Stimulated activated CD4-positive, alpha-beta T cell treated with anti-CD3 and anti-CD28 coated beads, TNF-alpha, amount 100 ng/mL, for 48 hours (primary cell): ENCODE results near the gene ARHGAP26.

Experiments used
- DNase-seq, 3 donors: peaks; one replicate each; pipeline ENCODE4 v3.0.0-alpha.2; 2020; ENCODE audit warnings: low read depth in 3 of 3

ARHGAP26 gene

DNA sequence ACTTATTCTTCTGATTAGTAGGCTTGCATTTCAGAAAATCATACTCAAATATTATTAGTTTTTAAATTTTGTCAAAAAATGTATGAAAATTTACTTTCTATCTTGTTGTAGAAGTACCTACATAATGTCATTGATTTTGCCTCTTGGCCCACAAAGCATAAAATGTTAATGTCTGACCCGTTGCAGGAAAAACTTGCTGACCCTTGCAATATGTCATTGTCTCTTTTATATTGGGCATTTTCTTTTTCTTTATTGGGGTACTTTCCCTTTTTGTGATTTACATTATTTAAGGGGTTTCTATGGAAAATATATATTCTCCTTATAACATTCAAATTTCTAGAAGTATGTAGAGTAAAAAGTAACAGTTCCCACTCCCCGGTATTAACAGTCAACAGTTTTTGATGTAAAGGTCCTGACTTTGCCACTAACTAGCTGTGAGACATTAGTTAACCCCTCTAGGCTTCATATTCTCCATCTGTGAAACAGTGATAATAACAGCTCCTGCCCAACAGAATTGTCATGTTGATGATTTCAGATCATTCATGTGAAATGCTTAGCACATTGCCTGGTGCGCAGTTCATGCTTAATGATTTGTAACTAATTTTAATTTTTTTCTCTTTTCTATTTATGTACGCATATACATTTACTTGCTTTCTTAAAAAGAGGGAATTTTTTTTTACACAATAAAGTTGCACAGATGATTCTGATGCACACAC, 243.2 kb downstream of the ARHGAP26 start:
- DNase-seq: no peak

DNA sequence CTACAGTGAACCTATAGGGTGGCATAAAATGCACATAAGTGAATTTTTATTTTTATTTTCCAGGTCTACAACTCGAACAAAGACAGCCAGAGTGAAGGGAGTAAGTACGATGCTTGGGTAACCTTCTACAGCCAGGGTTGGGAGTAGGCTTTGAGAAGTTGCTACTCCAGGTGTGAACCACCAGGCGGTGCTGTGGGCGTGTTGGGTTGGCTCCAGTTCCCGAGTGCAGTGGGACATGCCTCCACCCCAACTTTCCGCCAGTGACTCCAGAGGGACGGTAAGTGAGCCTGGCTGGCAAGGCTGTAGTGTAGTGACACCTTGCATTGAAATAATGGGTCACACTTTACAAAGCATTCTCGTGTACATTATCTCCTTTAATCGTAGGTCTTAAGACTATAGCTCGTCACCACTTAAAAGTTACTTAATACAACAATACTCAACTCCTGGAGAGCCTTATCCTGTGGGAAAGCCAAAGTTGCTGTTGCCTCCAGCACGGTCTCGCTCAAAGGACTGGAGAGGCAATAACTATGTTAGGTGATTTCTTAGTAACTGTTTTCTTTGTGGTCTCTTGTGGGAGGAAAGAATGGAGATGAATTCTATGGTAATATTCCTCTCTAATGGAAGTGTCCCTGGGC, 244.0 kb downstream of the ARHGAP26 start:
- no peak for DNase-seq

DNA sequence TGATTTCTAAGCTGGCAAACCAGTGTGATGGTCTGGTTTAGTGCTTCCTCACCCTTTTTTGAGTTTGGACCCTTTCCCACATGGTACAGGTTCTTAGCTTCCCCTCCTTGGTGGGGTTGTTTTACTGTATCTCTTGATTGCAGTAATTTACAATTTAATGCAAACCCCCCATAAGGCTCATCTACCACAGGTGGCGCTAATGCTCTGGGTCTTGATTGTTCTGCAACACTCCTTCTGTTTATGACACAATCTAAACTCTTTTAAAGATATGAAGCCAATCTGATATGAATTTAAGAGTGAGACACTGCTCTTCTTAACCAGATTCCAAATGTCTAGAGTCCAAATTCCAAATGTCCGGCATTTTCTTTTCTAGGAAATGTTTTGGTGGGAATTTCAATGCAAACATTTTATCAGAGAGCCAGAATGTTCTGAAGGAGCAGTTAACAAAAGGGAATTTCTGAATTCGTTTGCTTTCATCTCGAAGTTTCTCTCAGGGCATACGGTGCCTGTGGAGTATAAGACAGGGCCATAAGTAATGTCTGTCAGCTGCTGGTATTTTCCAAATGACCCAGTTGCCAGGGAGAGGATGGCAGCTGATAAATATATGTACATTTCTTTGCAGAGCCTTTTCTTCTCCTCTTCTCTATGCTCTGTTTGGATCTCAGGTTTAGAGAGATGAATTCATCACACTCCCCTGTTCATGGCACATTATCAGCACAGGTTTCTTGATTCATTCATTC, 246.8 kb downstream of the ARHGAP26 start:
- DNase-seq: peak in 1 of 3 donors; percentile 59

DNA sequence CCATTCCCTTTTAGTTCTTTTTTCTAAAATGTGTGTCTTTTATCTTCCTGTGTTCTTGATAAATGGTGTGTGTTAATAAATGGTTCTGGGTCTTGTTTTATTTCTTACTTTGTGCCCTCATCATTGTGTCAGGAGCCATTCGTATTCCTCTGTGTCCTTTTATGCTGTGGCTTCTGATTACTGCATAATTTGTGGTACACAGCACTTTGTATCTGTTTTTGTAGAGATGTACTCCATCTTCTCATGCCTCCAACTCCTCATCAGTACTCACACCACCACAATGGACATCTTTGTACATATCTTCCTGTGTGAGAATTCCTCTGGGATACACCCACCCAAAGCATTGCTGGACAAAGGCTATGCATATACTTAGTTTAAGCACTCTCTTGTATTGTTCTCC, 247.4 kb downstream of the ARHGAP26 start:
- DNase-seq: no peak

DNA sequence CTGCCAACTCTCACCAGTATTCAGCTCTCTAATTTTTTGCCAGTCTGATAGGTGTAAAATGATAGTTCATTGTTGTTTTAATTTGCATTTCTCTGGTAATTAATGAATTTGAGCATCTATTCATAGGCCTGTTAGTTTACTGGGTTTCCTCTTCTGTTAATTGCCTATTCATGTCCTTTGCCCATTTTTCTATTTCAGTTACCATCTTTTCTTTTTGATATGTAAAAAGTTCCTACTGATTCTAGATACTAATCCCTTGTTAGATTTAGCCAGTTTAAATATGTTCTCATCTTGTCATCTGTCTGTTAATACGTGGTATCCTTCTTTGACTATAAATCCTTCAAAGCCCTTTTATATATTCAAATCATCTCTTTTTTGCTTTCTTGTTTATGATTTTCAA, 247.8 kb downstream of the ARHGAP26 start:
- DNase-seq: no peak

DNA sequence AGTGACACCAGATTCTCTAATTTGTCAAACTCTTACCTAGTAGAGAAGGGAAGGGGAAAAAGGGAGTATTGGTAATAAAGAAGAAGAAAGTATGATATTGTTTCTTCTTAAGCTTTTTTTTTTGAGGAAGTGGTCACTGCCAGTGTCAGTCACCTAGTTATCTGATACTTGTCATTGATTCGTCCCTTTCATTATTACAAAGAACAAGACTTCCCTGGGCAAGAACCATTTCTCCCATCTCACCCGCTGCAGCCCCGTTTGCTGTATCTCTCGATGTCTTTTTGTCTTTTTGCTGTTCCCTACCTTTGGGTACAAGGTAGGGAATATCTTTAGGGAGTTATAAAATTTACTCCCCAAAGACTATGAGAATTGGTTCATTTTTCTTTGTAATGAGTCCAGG, 249.0 kb downstream of the ARHGAP26 start:
- DNase-seq: no peak

DNA sequence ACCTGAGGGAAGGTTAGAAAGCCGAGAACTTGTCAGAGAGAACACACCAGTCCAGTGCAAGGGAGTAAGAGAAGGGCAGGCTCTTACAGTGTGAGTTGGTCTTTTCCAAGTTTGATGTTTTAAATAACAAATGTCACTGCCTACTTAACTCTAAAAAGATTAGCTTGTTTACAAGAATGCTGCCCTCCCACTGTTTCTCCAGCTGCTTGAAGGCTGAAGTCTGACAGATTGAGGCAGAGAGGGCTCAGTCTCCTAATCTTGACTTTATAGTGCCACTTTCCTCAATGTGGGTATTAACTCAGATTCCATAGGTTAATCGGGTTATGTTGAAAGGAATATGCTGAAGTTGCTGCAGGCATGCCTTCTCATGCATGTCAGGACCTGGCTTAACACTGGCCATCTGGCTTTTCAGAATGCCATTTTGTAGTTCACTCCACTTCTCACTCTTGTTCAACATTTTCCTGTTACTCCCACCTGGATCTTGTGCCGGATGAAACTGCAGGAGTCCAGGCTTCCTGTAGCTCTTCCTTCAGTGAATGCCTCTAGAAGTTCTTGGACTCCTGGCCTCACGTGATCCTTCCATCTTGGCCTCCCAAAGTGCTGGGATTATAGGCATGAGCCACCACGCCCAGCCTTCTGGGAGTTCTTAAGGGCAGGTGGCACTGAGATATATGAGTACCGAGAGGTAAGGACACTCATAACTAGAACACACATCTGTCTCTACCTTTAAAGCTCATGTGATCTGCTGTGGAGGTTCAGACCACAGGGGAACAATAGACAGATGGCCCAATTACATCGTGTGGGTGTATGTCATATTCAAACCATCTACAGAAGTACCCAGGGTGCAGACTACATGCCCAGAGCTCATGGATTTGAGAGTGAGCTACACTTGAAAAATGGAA, 249.7 kb downstream of the ARHGAP26 start:
- no peak for DNase-seq

DNA sequence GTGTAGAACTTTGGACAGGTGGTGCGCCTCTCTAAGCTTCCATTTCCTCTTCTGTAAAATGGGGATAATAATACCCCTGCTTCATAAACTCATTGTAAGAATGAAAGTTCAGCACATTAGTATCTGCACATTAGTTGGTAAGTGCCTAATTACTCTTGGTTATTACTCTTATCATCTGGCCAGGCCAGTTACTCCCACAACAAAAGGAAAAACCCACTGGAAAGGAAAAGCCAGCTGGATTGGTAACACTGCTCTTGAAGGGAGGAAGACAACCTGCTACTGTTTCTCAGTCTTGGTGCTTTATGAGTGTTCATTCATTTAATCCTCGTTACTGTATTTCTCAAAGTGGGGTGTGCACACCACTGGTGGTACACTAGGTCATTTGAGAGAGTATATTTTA, 251.4 kb downstream of the ARHGAP26 start:
- DNase-seq: no peak

DNA sequence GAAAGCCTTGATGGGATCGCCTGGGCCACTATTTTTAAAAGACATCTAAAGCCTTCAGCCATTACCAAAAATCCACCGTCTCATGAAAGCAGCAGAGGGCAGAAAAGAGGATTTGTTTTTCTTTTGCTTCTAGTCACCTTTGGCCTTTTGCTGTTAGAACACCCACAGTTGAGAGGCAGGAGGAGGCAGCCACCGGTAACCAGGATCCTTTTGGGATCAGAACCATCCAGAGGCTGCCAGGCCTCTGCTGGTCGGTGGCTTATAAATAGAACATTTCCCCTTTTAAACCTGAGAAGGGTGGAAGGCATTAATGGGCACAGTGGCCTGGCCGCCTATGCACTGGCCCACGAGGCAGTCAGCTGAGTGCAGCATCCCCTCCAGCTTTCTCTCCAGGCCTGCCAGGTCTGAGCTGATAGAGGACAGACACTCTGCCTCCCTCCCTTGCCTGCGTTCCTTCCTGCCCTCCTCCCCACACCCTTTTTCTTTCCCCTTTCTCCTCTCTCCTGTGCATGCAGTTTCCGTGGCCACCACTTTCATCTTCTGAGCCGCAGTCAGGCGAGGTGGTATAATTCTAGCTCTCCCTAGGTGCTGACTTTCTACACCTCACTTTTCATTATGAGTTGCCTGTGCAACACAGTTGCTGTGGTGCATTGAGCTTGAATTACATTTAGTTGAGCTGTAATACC, 253.4 kb downstream of the ARHGAP26 start:
- DNase-seq: no peak

DNA sequence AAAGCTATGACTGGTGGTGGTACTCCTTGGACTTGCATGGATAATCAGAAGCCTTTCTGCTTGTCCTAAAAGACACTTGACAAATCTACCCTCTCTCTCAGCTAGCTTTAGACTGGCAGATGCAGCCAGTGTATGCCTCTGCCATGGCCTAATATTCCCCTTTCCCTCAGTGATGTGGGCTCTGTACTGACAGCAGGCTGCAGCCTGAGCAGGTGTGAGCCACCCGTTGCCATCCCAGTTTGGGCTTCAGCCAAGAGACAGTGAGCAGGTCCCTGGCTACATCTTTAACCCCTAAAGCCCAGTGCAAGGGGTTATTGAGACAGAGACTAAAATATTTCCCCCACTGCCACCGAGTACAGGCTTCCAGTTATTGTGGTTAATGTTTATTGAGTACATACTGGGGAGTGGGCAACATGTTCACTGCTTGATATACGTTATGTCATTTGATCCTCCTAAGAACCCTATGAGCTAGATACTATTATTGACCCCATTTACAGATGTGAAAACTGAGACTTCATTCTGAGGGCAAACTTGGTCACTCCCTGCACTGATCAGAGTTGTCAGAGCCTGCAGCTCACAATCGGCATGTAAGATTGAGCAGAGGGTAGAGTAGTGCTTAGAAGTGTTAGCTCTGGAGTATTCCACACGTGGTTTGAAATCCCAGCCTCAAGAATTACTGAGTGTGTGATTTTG, 254.2 kb downstream of the ARHGAP26 start:
- no peak for DNase-seq

DNA sequence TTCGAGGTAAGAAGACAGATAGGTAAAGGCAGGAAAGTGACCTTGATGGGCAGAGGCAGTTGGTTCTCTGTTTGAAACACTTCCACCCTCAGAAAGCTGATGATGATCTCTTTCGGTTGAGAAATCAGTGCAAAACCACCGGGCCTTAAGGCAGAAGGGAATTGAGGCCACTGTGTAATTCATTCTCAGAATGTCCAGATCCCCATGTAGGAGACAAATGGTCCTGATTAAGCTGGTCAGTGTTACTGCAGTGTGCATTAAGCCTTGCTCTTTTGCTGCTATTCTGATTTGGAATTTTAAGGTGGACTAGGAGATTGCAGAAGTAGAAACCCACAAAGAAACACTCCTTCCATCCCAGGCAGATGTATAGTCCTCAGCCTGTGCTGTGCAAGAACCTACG, 255.2 kb downstream of the ARHGAP26 start:
- no peak for DNase-seq

DNA sequence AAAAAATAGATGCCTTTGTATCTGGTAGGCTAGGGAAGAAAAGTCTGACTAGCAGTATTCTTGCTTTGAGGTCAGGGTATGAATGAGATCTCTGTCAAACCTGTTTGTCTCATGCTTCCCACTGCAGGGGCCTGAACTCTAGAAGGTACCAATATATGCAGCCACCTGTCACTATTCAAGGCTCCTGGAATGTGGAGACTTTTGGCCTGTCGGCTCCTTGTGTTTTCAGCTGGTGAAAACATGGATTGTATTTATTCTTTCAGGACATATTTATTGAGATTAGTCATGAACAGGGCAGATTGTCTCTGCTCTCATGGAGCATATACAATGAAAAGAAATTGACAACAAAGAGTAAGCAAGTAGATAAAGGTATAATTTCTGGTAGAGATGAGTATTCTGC, 255.8 kb downstream of the ARHGAP26 start:
- DNase-seq: no peak

DNA sequence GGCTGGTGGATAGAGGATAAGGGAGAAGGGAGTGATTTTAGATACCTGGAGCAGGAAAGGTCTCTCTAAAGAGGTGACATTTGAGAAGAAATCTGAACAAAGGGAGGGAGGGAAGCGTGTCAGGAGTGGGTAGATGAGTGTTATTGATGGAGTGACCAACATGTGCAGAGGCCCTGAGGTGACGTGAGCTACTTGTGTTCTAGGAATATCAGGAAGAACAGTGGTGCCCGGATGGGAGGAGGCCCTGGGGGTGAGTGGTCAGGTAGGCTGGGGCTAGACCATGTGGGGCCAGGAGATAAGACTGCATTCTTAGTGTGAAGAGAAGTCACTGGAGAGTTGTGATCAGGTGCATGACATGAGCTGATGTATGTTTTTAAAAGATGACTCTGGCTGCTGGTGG, 256.2 kb downstream of the ARHGAP26 start:
- no peak for DNase-seq

DNA sequence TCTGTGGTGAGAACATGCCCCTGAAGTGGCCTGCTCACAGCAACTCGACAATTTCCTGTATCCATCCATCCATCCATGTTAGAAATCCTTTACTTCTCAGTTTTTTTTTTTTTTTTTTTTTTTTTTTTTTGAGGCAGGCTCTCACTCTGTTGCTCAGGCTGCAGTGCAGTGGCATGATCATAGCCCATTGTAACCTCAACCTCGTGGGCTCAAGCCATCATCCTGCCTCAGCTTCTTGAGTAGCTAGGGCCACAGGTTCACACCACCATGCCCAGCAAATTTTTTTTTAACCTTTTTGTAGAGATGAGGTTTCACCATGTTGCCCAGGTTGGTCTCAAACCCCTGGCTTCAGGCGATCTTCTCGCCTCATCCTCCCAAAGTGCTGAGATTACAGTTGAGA, 259.1 kb downstream of the ARHGAP26 start:
- DNase-seq: no peak

DNA sequence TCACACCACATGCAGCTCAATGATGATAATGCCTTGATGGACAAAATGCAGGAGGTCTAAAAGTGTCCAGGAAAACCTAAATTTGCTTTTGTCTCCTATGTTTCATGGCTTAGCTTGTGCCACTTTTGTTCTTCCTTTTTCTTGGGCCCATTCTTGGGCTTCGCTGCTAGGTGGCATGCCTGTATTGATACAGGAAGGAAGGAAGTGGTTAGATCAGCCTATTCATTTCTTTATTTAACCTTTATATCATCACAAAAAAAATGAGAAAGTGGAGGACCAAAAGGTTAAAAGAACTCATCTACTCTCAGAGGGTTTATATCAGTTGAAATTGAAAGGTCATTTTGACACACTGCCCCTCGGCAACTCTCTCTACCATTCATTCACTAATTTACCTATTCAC, 260.2 kb downstream of the ARHGAP26 start:
- DNase-seq: no peak

DNA sequence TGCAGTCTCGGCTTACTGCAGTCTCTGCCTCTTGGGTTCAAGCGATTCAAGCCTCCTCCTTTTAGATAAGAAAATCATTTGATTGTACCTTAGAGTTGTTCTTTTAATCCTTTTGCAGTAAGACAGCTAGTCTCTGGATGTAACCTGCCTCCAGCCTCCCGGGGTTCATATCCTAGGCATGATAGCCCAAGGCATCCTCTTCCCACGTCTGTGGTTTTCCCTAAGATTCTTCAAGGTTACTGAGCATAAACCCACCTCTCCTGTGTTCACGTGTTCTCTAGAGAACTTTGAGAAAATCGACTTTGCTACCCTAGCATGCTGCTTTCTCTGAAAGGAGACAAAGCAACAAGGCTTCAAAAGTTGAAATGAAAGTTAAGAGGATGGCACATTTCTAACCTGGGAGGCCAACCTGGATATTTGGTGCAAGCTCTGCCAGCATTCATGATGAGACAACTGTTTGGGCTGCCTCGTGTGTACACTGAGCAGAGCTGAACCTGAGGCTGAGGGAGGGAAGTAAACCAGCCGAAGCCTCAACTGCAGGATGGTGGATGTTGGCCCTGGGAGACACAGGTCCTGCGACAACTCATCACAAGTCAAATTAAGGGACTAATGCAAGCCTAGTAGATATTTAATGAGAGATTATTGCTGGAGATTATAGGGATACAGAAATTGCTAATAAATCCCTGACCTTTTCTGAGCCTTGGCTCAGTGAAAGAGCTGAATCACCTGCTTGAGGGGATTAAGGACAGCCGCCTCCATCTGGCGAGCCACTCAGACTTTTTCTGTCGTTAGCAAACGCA, 261.8 kb downstream of the ARHGAP26 start:
- no peak for DNase-seq

DNA sequence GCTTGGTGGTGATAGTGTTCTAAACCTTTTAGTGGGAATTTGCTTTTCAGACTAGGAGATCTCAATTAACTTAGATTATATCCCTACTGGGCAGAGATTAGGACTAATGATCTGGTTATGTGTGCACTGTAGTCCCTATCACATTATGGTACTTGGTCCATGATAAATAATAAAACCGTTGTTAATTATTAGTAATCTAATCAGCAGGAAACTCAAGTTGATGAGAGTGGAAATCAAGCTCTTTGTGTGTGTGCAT, 262.3 kb downstream of the ARHGAP26 start:
- no peak for DNase-seq

DNA sequence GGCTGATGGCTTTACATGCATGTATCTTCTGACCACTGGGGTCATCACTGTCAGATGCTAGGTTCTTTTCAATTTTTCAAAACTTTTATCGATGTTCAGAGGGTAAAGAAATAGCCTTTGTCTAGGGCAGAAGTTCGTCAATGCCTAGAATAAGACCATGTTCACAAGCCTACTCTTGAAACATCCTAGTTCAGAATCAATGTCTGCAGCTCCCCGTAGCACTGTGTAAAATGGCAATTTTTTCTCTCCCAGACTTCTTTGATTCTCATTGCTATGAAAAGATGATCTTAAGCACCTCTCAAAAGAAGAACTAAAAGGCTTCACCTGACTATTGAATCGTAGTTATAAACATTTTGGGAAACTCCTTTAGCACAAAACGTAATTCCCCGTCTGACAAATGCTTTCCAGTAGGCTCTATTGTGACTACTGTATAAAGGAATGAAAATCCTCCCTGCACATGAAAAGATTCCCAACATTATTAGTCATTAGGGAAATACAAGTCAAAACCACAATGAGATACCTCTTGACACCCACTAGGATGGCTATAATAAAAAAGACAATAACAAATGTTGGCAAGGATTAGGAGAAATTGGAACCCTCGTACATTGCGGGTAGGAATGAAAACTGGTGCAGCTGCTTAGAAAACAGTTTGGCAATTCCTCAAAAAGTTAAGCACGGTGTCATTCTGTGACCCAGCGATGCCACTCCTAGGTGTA, 263.5 kb downstream of the ARHGAP26 start:
- DNase-seq: no peak

DNA sequence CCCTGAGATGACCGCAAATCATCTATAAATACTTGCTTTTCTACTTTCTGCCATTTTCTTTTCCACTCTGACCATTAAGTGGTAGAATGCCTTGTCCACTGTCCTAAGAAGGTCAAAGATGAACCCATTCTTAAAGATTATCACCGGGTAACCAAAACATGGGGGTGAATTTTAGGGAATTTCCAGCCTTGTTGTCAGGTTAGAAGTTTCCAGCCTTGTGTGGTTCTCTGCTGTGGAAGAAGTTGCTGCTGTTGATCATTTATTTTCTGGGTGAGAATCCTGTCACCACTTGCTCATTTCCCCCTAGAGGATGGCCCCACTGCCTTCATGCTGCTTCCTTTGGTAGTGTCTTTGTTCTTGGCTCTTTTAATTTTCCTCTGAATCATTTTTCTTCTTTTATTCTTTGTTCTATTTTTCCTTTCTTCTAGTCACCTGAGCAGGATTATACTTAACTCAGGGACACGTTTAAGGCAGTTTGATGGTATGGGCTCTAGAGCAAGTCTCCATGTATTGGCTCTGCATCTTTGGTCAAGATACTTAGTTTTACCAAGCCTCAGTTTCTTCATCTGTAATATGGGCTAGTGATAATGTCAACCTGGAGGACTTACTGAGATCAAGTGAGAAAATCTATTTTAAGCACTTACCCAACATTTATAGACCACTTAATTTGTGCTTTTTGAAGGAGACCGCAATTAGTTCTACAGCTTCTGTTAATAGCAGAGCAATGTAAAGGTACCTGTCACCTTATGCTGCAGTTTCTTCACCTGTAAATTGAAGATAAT, 266.2 kb downstream of the ARHGAP26 start:
- no peak for DNase-seq
